Measurements from ENCODE around the gene QRFP.

GRCh38 chr9:130872912-130873503 lies 23.6 kb downstream of the QRFP start:
- TF ChIP-seq MYC (IDR thresholded peaks at IDR 0.05; ENCODE audit: low read depth, low read length): no peak
- TF ChIP-seq POLR2A (IDR thresholded peaks at IDR 0.05; ENCODE audit: extremely low read depth, insufficient read length): no peak
- TF ChIP-seq, protein P1, sequence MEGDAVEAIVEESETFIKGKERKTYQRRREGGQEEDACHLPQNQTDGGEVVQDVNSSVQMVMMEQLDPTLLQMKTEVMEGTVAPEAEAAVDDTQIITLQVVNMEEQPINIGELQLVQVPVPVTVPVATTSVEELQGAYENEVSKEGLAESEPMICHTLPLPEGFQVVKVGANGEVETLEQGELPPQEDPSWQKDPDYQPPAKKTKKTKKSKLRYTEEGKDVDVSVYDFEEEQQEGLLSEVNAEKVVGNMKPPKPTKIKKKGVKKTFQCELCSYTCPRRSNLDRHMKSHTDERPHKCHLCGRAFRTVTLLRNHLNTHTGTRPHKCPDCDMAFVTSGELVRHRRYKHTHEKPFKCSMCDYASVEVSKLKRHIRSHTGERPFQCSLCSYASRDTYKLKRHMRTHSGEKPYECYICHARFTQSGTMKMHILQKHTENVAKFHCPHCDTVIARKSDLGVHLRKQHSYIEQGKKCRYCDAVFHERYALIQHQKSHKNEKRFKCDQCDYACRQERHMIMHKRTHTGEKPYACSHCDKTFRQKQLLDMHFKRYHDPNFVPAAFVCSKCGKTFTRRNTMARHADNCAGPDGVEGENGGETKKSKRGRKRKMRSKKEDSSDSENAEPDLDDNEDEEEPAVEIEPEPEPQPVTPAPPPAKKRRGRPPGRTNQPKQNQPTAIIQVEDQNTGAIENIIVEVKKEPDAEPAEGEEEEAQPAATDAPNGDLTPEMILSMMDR (IDR thresholded peaks at IDR 0.05; ENCODE audit: low read depth, low read length): no peak
- TF ChIP-seq MAX (IDR thresholded peaks at IDR 0.05; ENCODE audit: low read depth, low read length): no peak

All from NB4 (cell line).